Endothelial cell of hepatic sinusoid (primary cell): ENCODE measurements around the gene CAND1.

Experiments
- in situ Hi-C: cut with HindIII; loops from 2 replicates; pipeline ENCODE4 v1.10.0; 2017; ENCODE audit warnings: low sequenced_read_pairs

CAND1 gene

GRCh38 chr12:67268896-67269632, at the start of gene CAND1:
Gene CAND1, plus strand, starts transcription at chr12:67269358. Its CDS starts 360 bp downstream, at chr12:67269718.
- in situ Hi-C loops, result no loop called here

GRCh38 chr12:67220065-67220464, 49.1 kb upstream of the CAND1 start:
- in situ Hi-C loops, result no loop called here

GRCh38 chr12:67222302-67222701, 46.9 kb upstream of the CAND1 start:
- in situ Hi-C loops, result no loop called here

GRCh38 chr12:67223225-67223624, 45.9 kb upstream of the CAND1 start:
- in situ Hi-C loops, result no loop called here

- in situ Hi-C loops, result no loop called here
These were observed 31.9 kb upstream of the CAND1 start for GRCh38 chr12:67237231-67237630.

- in situ Hi-C loops, result no loop called here
These were observed 30.1 kb upstream of the CAND1 start for GRCh38 chr12:67239061-67239460.

- in situ Hi-C loops, result no loop called here
These were observed 27.7 kb upstream of the CAND1 start for GRCh38 chr12:67241482-67241881.

GRCh38 chr12:67243260-67243659, 25.9 kb upstream of the CAND1 start:
- in situ Hi-C loops, result no loop called here

- in situ Hi-C loops, result no loop called here
These were observed 23.6 kb upstream of the CAND1 start for GRCh38 chr12:67245571-67245970.

GRCh38 chr12:67251012-67251411, 18.1 kb upstream of the CAND1 start:
- in situ Hi-C loops, result no loop called here

GRCh38 chr12:67254372-67255026, 14.7 kb upstream of the CAND1 start:
- in situ Hi-C loops, result no loop called here

GRCh38 chr12:67256649-67257048, 12.5 kb upstream of the CAND1 start:
- in situ Hi-C loops, result no loop called here

- in situ Hi-C loops, result no loop called here
These were observed 5.7 kb upstream of the CAND1 start for GRCh38 chr12:67263471-67263870.

GRCh38 chr12:67268335-67268895, 743 bp upstream of the CAND1 start:
- in situ Hi-C loops, result no loop called here

GRCh38 chr12:67269633-67270573, 745 bp downstream of the CAND1 start:
- in situ Hi-C loops, result loop anchor here (5.0 kb wide), 1 partner anchor 37 kb away; no protein-coding TSS in a partner anchor

GRCh38 chr12:67270622-67271021, 1.5 kb downstream of the CAND1 start:
- in situ Hi-C loops, result loop anchor here (5.0 kb wide), 1 partner anchor 37 kb away; no protein-coding TSS in a partner anchor

GRCh38 chr12:67271976-67272375, 2.8 kb downstream of the CAND1 start:
- in situ Hi-C loops, result loop anchor here (5.0 kb wide), 1 partner anchor 35 kb away; no protein-coding TSS in a partner anchor

GRCh38 chr12:67274186-67274585, 5.0 kb downstream of the CAND1 start:
- in situ Hi-C loops, result loop anchor here (5.0 kb wide), 1 partner anchor 33 kb away; no protein-coding TSS in a partner anchor

GRCh38 chr12:67275380-67275913, 6.3 kb downstream of the CAND1 start:
- in situ Hi-C loops, result no loop called here

GRCh38 chr12:67276421-67276820, 7.3 kb downstream of the CAND1 start:
- in situ Hi-C loops, result no loop called here
